ENCODE results near the gene LRRC26.
"Not testable (repeated sequence)": the region's sequence is repeated elsewhere in the genome, so short reads cannot be mapped to it uniquely, and the experiment has no call there.

LRRC26 gene

DNA sequence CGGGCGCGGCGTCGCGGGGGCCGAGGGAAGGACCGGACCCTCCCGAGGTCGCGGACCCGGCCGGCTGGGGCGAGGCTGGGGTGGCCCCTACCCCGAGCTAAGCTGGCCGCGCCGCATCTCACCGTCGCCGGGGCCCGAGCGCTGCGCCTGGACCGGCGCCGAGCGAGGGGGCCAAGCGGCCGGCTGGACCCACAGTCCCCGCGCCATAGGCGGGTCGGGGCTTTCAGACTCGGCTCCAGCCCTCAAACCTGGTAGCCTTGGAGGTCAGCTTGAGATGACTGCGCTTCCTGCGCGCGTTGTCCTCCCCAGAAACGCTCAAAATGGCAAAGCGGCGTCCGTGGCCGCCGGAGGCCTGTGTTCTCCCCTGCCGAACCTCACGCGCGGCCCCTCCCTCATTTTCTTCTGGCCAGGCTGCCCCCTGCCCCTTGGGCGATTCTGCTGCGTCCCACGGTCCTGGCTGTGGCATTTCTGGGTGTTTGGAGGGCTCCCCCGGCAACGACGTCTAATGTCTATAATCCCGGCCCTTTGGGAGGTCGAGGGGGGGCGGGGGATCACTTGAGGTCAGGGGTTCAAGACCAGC is 39.6 kb downstream of the LRRC26 start:
- DNase-seq, result no peak

GRCh38 chr9:137129456-137130175 is 40.2 kb downstream of the LRRC26 start:
- peak; percentile 90 for DNase-seq

DNA sequence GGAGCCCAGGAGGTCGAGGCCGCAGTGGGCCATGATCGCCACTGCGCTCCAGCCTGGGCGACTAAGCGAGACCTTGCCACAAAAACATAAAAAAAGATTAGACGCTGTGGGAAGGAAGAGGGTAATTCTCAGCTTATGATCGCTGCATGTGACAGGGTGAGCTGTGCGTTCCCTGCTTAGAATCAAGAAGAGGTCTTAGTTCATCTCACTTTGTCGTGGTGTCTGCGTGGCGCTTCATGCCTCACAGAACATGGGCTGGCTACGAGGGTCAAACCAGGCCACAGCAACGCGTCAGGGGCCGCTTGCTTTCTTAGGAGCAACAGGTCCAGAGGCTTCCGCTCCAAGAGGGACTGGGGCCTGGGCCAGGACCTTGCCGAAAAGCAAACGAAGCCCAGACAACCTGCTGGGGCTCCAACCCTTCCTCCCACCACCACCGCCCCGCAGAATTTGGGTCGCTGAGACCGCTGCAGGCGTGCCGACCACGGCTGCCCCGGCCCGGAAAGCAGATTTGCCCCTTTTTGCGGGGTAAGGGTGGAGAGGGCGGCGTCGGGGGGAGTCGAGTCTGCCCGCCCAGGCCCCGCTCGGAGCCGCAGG is 40.9 kb downstream of the LRRC26 start:
- no peak for DNase-seq

- peak; percentile 29 for DNase-seq
Observed at GRCh38 chr9:137128158-137128861, 41.5 kb downstream of the LRRC26 start.

DNA sequence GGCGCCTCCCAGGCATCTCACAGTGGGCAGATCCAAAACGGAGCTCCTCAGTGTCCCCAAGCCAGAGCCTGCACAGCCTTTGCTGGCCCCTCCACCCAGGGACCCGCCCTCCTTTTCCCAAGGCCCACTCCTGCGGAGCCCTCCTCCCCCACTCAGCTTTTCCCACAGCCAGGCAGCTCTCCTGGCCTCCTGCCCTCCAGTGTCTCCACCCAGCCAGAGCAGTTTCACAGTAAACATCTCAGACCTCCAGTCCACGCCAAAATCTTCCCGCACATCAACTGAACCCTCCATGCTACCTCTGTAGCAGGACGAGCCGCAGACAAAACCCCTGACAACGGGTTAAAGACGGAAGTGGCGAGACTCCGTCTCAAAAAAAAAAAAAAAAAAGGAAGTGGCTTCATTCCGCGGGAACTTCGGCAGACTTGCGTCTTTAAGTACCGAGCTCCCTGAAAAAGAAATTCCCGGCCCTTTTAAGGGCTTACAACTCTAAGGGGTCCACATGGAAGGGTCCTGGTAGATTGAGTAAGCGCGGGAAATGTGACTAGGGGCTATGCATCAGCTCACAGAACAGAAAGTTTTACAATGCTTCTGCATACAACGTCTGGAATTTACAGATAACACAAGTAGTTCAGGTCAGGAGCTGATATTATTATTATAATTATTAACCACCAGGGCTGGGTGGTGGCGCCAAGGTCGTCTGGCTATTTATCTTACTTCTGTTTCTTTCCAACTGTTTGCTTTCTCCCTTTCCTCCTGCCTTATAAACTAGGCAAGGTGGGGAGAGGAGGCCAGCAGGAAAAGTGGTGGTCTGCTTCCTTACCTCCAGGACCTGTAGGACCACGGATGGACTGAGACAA is 42.3 kb downstream of the LRRC26 start:
- peak; percentile 18 for DNase-seq

DNA sequence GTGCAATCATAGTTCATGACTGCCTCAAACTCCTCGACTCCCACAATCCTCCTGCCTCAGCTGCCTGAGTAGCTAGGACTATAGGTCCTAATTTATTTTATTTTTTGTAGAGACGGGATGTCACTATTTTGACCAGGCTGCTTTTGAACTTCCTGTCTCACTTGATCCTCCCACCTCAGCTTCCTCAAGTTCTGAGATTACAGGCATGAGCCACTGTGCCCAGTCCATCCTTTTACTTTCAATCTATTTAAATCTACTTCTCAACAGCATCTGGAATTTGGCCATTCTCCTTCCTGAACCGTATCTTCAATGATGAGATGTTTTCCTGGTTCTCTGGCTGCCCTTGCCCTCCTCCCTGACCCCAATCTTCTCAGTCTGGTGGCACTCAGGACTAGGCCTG is 43.1 kb downstream of the LRRC26 start:
- DNase-seq, result no peak

GRCh38 chr9:137123952-137124462 is 45.8 kb downstream of the LRRC26 start:
- not testable (repeated sequence) for DNase-seq

- no peak for DNase-seq
Observed at GRCh38 chr9:137123468-137123837, 46.4 kb downstream of the LRRC26 start.

DNA sequence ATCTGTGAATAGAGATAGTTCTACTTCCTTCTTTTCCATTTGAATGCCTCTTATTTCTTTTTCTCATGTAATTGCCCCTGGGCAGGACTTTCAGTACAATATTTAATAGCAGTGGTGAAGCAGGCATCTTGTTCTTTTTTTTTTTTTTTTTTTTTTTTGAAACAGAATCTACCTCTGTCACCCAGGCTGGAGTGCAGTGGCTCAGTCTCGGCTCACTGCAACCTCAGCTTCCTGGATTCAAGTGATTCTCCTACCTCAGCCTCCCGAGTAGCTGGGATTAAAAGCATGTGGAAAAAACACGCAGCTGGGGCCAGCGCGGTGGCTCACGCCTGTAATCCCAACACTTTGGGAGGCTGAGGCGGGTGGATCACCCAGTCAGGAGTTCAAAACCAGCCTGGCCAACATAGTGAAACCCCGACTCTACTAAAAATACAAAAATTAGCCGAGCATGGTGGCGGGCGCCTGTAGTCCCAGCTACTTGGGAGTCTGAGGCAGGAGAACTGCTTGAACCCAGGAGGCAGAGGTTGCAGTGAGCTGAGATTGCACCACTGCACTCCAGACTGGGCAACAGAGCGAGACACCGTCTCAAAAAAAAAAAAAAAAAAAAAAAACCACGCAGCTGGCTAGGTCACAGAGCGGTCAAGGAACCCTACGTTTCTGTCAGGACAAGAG is 46.9 kb downstream of the LRRC26 start:
- DNase-seq, result not testable (repeated sequence)

GRCh38 chr9:137121927-137122795 is 47.7 kb downstream of the LRRC26 start:
- not testable (repeated sequence) for DNase-seq

Data from stimulated activated naive CD4-positive, alpha-beta T cell treated with Interleukin-2 at 50 U/mL for 16 hours (primary cell).